ENCODE data around the gene NT5DC1. TPM values are rescaled to one million over a fixed set of nuclear protein-coding genes. Genes with fewer than 3 reads are reported as not detected.
A peak's percentile ranks its signal among the peaks of the same experiment; 100 is the strongest.

NT5DC1 gene
- total and polyA plus RNA-seq, 2 experiments from 2014 or later, result 14.1 to 48.9 TPM

- TF ChIP-seq CTCF (IDR thresholded peaks at IDR 0.05; ENCODE audit: low read depth, low read length), result peak; percentile 74
Measured at GRCh38 chr6:116111552-116112528, 11.2 kb downstream of the NT5DC1 start.

GRCh38 chr6:116113386-116113785 is 12.7 kb downstream of the NT5DC1 start:
- H3K36me3 ChIP-seq, result peaks cover 21% of the 10 kb centered on the region
- DNase-seq (ENCODE audit: low read depth in 1 of 2, low spot score in 1 of 2), result no peak
- no peak overlapping the region for H3K4me3 ChIP-seq
- H3K27ac ChIP-seq, result no peak overlapping the region
- no peak for TF ChIP-seq CTCF (IDR thresholded peaks at IDR 0.05; ENCODE audit: low read depth, low read length)
- peaks cover 9% of the 10 kb centered on the region for H3K4me1 ChIP-seq (ENCODE audit: low read depth)
- no peaks in the 10 kb centered on the region for H3K27me3 ChIP-seq
- no peaks in the 10 kb centered on the region for H3K9me3 ChIP-seq (ENCODE audit: low read depth)

More at GRCh38 chr6:116111552-116112528, 11.2 kb downstream of the NT5DC1 start:
- Histone ChIP-seq H3K27me3 (no peaks in the 10 kb centered on the region), H3K4me1 (ENCODE audit: low read depth) (peaks cover 9% of the 10 kb centered on the region), H3K9me3 (ENCODE audit: low read depth) (no peaks in the 10 kb centered on the region), H3K36me3 (peaks cover 17% of the 10 kb centered on the region), H3K27ac (no peak overlapping the region), H3K4me3 (no peak overlapping the region)
- peak; percentile 60 to 65 for DNase-seq (ENCODE audit: low read depth in 1 of 2, low spot score in 1 of 2)

GRCh38 chr6:116115781-116116180 is 15.1 kb downstream of the NT5DC1 start:
- no peak for DNase-seq (ENCODE audit: low read depth in 1 of 2, low spot score in 1 of 2)
- Histone ChIP-seq H3K36me3 (peaks cover 24% of the 10 kb centered on the region), H3K27ac (no peak overlapping the region), H3K9me3 (ENCODE audit: low read depth) (no peaks in the 10 kb centered on the region), H3K4me3 (no peak overlapping the region), H3K27me3 (no peaks in the 10 kb centered on the region), H3K4me1 (ENCODE audit: low read depth) (peaks cover 9% of the 10 kb centered on the region)
- TF ChIP-seq CTCF (IDR thresholded peaks at IDR 0.05; ENCODE audit: low read depth, low read length), result peak; percentile 36

- H3K9me3 ChIP-seq (ENCODE audit: low read depth), result no peaks in the 10 kb centered on the region
- no peak for DNase-seq (ENCODE audit: low read depth in 1 of 2, low spot score in 1 of 2)
- H3K27ac ChIP-seq, result no peak overlapping the region
- no peak overlapping the region for H3K4me3 ChIP-seq
- TF ChIP-seq CTCF (IDR thresholded peaks at IDR 0.05; ENCODE audit: low read depth, low read length), result no peak
- H3K4me1 ChIP-seq (ENCODE audit: low read depth), result no peaks in the 10 kb centered on the region
- H3K27me3 ChIP-seq, result no peaks in the 10 kb centered on the region
- H3K36me3 ChIP-seq, result peaks cover 24% of the 10 kb centered on the region
Measured at GRCh38 chr6:116118608-116119007, 18.0 kb downstream of the NT5DC1 start.

- no peak overlapping the region for H3K27ac ChIP-seq
- H3K4me1 ChIP-seq (ENCODE audit: low read depth), result no peaks in the 10 kb centered on the region
- H3K9me3 ChIP-seq (ENCODE audit: low read depth), result no peaks in the 10 kb centered on the region
- no peak overlapping the region for H3K4me3 ChIP-seq
- H3K27me3 ChIP-seq, result no peaks in the 10 kb centered on the region
- DNase-seq (ENCODE audit: low read depth in 1 of 2, low spot score in 1 of 2), result no peak
- H3K36me3 ChIP-seq, result peaks cover 20% of the 10 kb centered on the region
- TF ChIP-seq CTCF (IDR thresholded peaks at IDR 0.05; ENCODE audit: low read depth, low read length), result no peak
Measured at GRCh38 chr6:116120430-116120829, 19.8 kb downstream of the NT5DC1 start.
